HCT116 (cell line): Measurements from ENCODE around the gene ITGB1BP1. TPM values are rescaled to one million over a fixed set of nuclear protein-coding genes. Genes with fewer than 3 reads are reported as not detected.

Experiments
- ATAC-seq: fragments of 200-7000 bp; cut with Tn5 transposase; 2 replicates; pipeline ENCODE4 v1.9.1; 2020; ENCODE audit warnings: mild to moderate bottlenecking, moderate library complexity
- BruUV-seq: library from RNA; stranded (reverse); fragments of 400-500 nt; replicated peaks from 2 replicates; lab custom pipeline; 2021; lab: Mats Ljungman, UMichigan
- CTCF ChIA-PET: fragments of 300-600 bp; sonication (Branson Sonifier 250); formaldehyde crosslinking; loops from one replicate; lab custom pipeline; 2021; ENCODE audit warnings: antibody characterized with exemption; lab: Charles Lee
- POLR2A ChIA-PET: fragments of 300-600, 350-600 bp; sonication (Branson Sonifier 250); formaldehyde crosslinking; loops from one replicate; lab custom pipeline; 2021; ENCODE audit warnings: antibody characterized with exemption; lab: Charles Lee
- RAD21 ChIA-PET, 2 experiments: fragments of 300-600 bp; sonication (Branson Sonifier 250); formaldehyde crosslinking; loops; one replicate each; lab custom pipeline; 2023; ENCODE audit warnings: low total read pairs in 2 of 2; ENCODE audit not compliant: uncharacterized antibody in 2 of 2, unreplicated experiment in 2 of 2, low non-redundant PET in 1 of 2; lab: Charles Lee
- DNase-seq: peaks from one replicate; pipeline ENCODE4 v3.0.0-alpha.2; 2010; ENCODE audit warnings: low read depth, low spot score
- H2AFZ ChIP-seq: fragments of 200-600 bp; shearing (Covaris generic), sonication (generic); 2 replicates; pipeline ENCODE4 v1.6.1; 2017; ENCODE audit warnings: low read depth, mixed run types, mixed read lengths, antibody characterized with exemption, low read length; ENCODE audit not compliant: poor library complexity, severe bottlenecking
- H3K27ac ChIP-seq: 2 replicates; pipeline ENCODE4 v1.5.1; 2012; ENCODE audit warnings: low read depth, low read length
- H3K27me3 ChIP-seq: fragments of 200-600 bp; sonication (generic); 2 replicates; pipeline ENCODE4 v1.6.1; 2016; ENCODE audit warnings: mixed run types, low read length, mixed read lengths; ENCODE audit not compliant: insufficient read depth
- H3K36me3 ChIP-seq, 2 experiments: fragments of 200-500 bp in 1 of 2; fragments of 200-600 bp in 1 of 2; sonication (Bioruptor generic) in 1 of 2; sonication (generic) in 1 of 2; 2 replicates each; pipeline versions ENCODE4 v1.5.1 to v1.6.1; 2014 to 2016; ENCODE audit warnings: low read length in 2 of 2, inconsistent platforms in 1 of 2, mixed read lengths in 1 of 2, mixed run types in 1 of 2; ENCODE audit not compliant: insufficient read depth in 2 of 2, control insufficient read depth in 1 of 2
- H3K4me1 ChIP-seq, 2 experiments: fragments of 200-600 bp in 1 of 2; sonication (generic) in 1 of 2; 2 replicates each; pipeline versions ENCODE4 v1.5.1 to v1.6.1; 2012 to 2017; ENCODE audit warnings: low read length in 2 of 2, inconsistent platforms in 1 of 2, mild to moderate bottlenecking in 1 of 2, mixed read lengths in 1 of 2, mixed run types in 1 of 2, moderate library complexity in 1 of 2; ENCODE audit not compliant: insufficient read depth in 2 of 2, control insufficient read depth in 1 of 2
- H3K4me2 ChIP-seq: fragments of 200-600 bp; sonication (generic); 2 replicates; pipeline ENCODE4 v1.6.1; 2017; ENCODE audit warnings: mixed run types, low read length, mixed read lengths
- H3K4me3 ChIP-seq, 2 experiments: fragments of 200-600 bp in 1 of 2; sonication (generic) in 1 of 2; replicated peaks in 1 of 2; 2 replicates each; pipeline ENCODE4 v1.5.1; 2011 to 2016; ENCODE audit warnings: low read length in 2 of 2, control low read depth in 1 of 2, low read depth in 1 of 2, mild to moderate bottlenecking in 1 of 2, mixed read lengths in 1 of 2, mixed run types in 1 of 2
- H3K79me2 ChIP-seq: fragments of 200-600 bp; sonication (generic); 2 replicates; pipeline ENCODE4 v1.6.1; 2017; ENCODE audit warnings: mild to moderate bottlenecking, mixed run types, low read length, moderate library complexity, mixed read lengths; ENCODE audit not compliant: insufficient read depth
- H3K9ac ChIP-seq: fragments of 200-600 bp; sonication (generic); 2 replicates; pipeline ENCODE4 v1.6.1; 2016; ENCODE audit warnings: low read length, mixed read lengths
- H3K9me2 ChIP-seq: fragments of 200-600 bp; sonication (generic), shearing (Covaris generic); 2 replicates; pipeline ENCODE4 v1.6.1; 2017; ENCODE audit warnings: mixed run types, mild to moderate bottlenecking, moderate library complexity; ENCODE audit not compliant: insufficient read depth
- H3K9me3 ChIP-seq, 2 experiments: fragments of 200-500 bp in 1 of 2; fragments of 200-600 bp in 1 of 2; sonication (Bioruptor generic) in 1 of 2; sonication (generic) in 1 of 2; 2 replicates each; pipeline ENCODE4 v1.6.1; 2014 to 2017; ENCODE audit warnings: low read length in 2 of 2, mixed read lengths in 2 of 2, inconsistent platforms in 1 of 2, low read depth in 1 of 2, mild to moderate bottlenecking in 1 of 2, mixed run types in 1 of 2, moderate library complexity in 1 of 2; ENCODE audit not compliant: control insufficient read depth in 1 of 2, insufficient read depth in 1 of 2
- H4K20me1 ChIP-seq: fragments of 200-600 bp; sonication (generic), shearing (Covaris generic); 2 replicates; pipeline ENCODE4 v1.6.1; 2017; ENCODE audit warnings: mixed run types, mild to moderate bottlenecking, moderate library complexity; ENCODE audit not compliant: insufficient read depth
- CBX3 ChIP-seq: IDR thresholded peaks from 2 replicates; pipeline ENCODE4 v1.6.1; 2012; ENCODE audit warnings: low read depth
- EGR1 ChIP-seq: IDR thresholded peaks from 2 replicates; pipeline ENCODE4 v1.6.1; 2012; ENCODE audit warnings: low read depth
- ELF1 ChIP-seq: IDR thresholded peaks from 2 replicates; pipeline ENCODE4 v1.6.1; 2012; ENCODE audit warnings: low read depth, borderline replicate concordance
- EZH2 ChIP-seq: fragments of 200-600 bp; sonication (generic); IDR thresholded peaks from 2 replicates; pipeline ENCODE4 v1.6.1; 2017; ENCODE audit warnings: antibody characterized with exemption, mixed run types
- EZH2phosphoT487 ChIP-seq: fragments of 200-600 bp; IDR thresholded peaks from 2 replicates; pipeline ENCODE4 v1.6.1; 2018; ENCODE audit warnings: antibody characterized with exemption, borderline replicate concordance
- FOSL1 ChIP-seq: IDR thresholded peaks from 2 replicates; pipeline ENCODE4 v1.6.1; 2012; ENCODE audit warnings: low read depth
- JUND ChIP-seq: IDR thresholded peaks from 2 replicates; pipeline ENCODE4 v1.6.1; 2012
- POLR2A ChIP-seq: IDR thresholded peaks from 2 replicates; pipeline ENCODE4 v1.7.0; 2011; ENCODE audit warnings: borderline replicate concordance; ENCODE audit not compliant: insufficient read depth, insufficient read length; ENCODE audit errors: extremely low read depth
- POLR2AphosphoS5 ChIP-seq: IDR thresholded peaks from 2 replicates; pipeline ENCODE4 v1.6.1; 2011; ENCODE audit warnings: mild to moderate bottlenecking, low read depth, low read length, moderate library complexity
- RAD21 ChIP-seq: IDR thresholded peaks from 2 replicates; pipeline ENCODE4 v1.6.1; 2012; ENCODE audit warnings: low read depth, mild to moderate bottlenecking
- TCF7L2 ChIP-seq: IDR thresholded peaks from 2 replicates; pipeline ENCODE4 v1.7.0; 2011; ENCODE audit warnings: borderline replicate concordance, inconsistent platforms; ENCODE audit not compliant: insufficient read depth, insufficient read length; ENCODE audit errors: extremely low read depth
- YY1 ChIP-seq: IDR thresholded peaks from 2 replicates; pipeline ENCODE4 v1.6.1; 2011; ENCODE audit warnings: low read length, low read depth, moderate library complexity, mild to moderate bottlenecking; ENCODE audit not compliant: insufficient replicate concordance; ENCODE audit errors: extremely low read depth
- intact Hi-C: fragments of 100-400 bp; cut with micrococcal nuclease; formaldehyde crosslinking; loops from 2 replicates; pipeline ENCODE4 v1.10.0; 2022
- total RNA-seq: library from RNA; stranded (reverse); gene quantifications from one replicate; pipeline ENCODE4 v1.2.1, GENCODE V29; 2021; ENCODE audit not compliant: unreplicated experiment
- TF ChIP-seq, protein P1 (sequence below): IDR thresholded peaks from 2 replicates; pipeline ENCODE4 v1.6.1; 2012; ENCODE audit warnings: low read depth
- TF ChIP-seq, protein P2 (sequence below): IDR thresholded peaks from 2 replicates; pipeline ENCODE4 v1.6.1; 2012

Gene ITGB1BP1
- total RNA-seq, 1 experiment from 2014 or later: 86.9 TPM

DNA sequence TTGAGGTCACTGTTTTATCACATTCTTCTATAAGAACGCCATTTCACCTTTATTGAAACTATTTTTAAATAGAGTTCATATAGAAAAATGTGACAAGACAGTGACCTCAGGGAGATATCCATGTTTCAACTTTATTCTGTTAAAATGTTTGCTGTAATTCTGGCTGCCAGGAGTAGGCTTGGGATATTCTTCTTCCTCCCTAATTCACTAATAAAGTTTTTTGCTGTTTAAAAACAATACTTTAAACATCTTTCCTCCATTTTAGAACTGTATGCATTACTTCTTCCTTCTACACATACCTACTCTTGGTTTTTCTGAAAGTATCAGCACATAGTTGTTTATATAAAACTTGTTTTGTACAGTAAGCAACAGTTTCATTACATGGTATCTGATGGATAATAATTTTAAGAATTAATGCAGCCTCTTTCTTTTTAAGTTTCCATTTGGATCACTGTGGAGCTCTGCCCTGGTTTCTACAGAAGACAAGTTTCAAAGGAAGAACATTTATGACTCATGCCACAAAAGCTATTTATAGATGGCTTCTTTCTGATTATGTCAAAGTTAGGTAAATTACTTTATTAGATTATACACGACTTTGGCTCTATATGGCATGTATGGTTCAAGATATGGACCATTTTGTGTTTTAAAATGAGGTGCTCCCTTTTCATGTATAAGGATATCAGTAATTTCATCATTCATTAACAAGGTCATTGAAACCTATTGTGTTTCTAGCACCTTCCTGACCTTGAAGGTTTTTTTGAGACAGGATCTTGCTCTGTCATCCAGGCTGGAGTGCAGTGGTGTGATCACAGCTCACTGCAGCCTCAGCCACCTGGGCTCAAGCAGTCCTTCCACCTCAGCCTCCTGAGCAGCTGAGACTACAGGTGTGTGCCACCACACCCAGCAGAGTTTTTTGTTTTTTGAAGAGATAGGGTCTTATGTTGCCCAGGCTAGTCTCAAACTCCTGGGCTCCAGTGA, 7.3 kb upstream of the ITGB1BP1 start:
- BruUV-seq: no TSS peak
- POLR2A ChIA-PET: interaction anchor here (0.7 kb wide), 1 partner anchor 44 kb away, joined by 3 read pairs; no protein-coding TSS in a partner anchor
- intact Hi-C loops: no loop called here
- RAD21 ChIA-PET: no interaction called here
- Histone ChIP-seq H3K4me1 (peaks cover 3 to 25% of the 10 kb centered on the region in 2 experiments; a peak in 3 of 4 replicates), H3K9ac (no peak overlapping the region), H3K9me2 (no peaks in the 10 kb centered on the region), H3K4me2 (peak overlapping the region; percentile 34; the same call in 1 of the 2 replicates), H3K4me3 (no peak overlapping the region), H3K27ac (no peak overlapping the region)
- DNase-seq: no peak
- TF ChIP-seq RAD21 (no peak), CBX3 (no peak), POLR2AphosphoS5 (no peak), TCF7L2 (no peak), FOSL1 (no peak), JUND (no peak), ELF1 (no peak), EZH2phosphoT487 (no peak), YY1 (no peak), POLR2A (no peak), EZH2 (no peak), EGR1 (no peak)
- TF ChIP-seq, protein P1, sequence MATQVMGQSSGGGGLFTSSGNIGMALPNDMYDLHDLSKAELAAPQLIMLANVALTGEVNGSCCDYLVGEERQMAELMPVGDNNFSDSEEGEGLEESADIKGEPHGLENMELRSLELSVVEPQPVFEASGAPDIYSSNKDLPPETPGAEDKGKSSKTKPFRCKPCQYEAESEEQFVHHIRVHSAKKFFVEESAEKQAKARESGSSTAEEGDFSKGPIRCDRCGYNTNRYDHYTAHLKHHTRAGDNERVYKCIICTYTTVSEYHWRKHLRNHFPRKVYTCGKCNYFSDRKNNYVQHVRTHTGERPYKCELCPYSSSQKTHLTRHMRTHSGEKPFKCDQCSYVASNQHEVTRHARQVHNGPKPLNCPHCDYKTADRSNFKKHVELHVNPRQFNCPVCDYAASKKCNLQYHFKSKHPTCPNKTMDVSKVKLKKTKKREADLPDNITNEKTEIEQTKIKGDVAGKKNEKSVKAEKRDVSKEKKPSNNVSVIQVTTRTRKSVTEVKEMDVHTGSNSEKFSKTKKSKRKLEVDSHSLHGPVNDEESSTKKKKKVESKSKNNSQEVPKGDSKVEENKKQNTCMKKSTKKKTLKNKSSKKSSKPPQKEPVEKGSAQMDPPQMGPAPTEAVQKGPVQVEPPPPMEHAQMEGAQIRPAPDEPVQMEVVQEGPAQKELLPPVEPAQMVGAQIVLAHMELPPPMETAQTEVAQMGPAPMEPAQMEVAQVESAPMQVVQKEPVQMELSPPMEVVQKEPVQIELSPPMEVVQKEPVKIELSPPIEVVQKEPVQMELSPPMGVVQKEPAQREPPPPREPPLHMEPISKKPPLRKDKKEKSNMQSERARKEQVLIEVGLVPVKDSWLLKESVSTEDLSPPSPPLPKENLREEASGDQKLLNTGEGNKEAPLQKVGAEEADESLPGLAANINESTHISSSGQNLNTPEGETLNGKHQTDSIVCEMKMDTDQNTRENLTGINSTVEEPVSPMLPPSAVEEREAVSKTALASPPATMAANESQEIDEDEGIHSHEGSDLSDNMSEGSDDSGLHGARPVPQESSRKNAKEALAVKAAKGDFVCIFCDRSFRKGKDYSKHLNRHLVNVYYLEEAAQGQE: no peak
- TF ChIP-seq, protein P2, sequence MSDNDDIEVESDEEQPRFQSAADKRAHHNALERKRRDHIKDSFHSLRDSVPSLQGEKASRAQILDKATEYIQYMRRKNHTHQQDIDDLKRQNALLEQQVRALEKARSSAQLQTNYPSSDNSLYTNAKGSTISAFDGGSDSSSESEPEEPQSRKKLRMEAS: no peak
- TF ChIP-seq, all 23 proteins: peak for 0
- no peaks in the 10 kb centered on the region for H4K20me1 ChIP-seq
- no peak overlapping the region for H2AFZ ChIP-seq
- no peaks in the 10 kb centered on the region for H3K9me3 ChIP-seq
- H3K36me3 ChIP-seq: peaks cover 22% of the 10 kb centered on the region in 2 experiments; a peak in 3 of 4 replicates
- CTCF ChIA-PET: no interaction called here
- 0 out of 2 replicates have a peak, but pooled peaks cover 2% of the 10 kb centered on the region for H3K79me2 ChIP-seq
- H3K27me3 ChIP-seq: no peaks in the 10 kb centered on the region
- 0 out of 2 replicates have a peak, but pooled peaks have one; percentile 40 for ATAC-seq
